ENCODE data around the gene GNPTG.
A peak's percentile ranks its signal among the peaks of the same experiment; 100 is the strongest.

GNPTG gene

GRCh38 chr16:1372292-1372950, 20.7 kb downstream of the GNPTG start:
- H3K36me3 ChIP-seq (ENCODE audit: insufficient read depth, low read length) = peaks cover 18% of the 10 kb centered on the region
- H3K9me3 ChIP-seq (ENCODE audit: low read length) = no peaks in the 10 kb centered on the region

GRCh38 chr16:1374418-1375297, 22.9 kb downstream of the GNPTG start:
- no peak overlapping the region for H3K27ac ChIP-seq (ENCODE audit: low read depth, low read length)
- H3K4me3 ChIP-seq (ENCODE audit: low read depth in 1 of 2, low read length in 2 of 2) = no peak overlapping the region
- H3K4me1 ChIP-seq (ENCODE audit: insufficient read depth, low read length) = peaks cover 12% of the 10 kb centered on the region
- no peaks in the 10 kb centered on the region for H3K27me3 ChIP-seq (ENCODE audit: control insufficient read depth in 1 of 2, insufficient read depth in 2 of 2, low read length in 2 of 2)
- H3K9me3 ChIP-seq (ENCODE audit: low read length) = no peaks in the 10 kb centered on the region
- no peak overlapping the region for H3K9ac ChIP-seq (ENCODE audit: low read length)
- peaks cover 18% of the 10 kb centered on the region for H3K36me3 ChIP-seq (ENCODE audit: insufficient read depth, low read length)

More at GRCh38 chr16:1372292-1372950, 20.7 kb downstream of the GNPTG start:
- Histone ChIP-seq H3K9ac (ENCODE audit: low read length) (no peak overlapping the region), H3K4me1 (ENCODE audit: insufficient read depth, low read length) (no peaks in the 10 kb centered on the region), H3K27me3 (ENCODE audit: control insufficient read depth in 1 of 2, insufficient read depth in 2 of 2, low read length in 2 of 2) (no peaks in the 10 kb centered on the region), H3K4me3 (ENCODE audit: low read depth in 1 of 2, low read length in 2 of 2) (no peak overlapping the region), H3K27ac (ENCODE audit: low read depth, low read length) (no peak overlapping the region)

- Histone ChIP-seq H3K27ac (ENCODE audit: low read depth, low read length) (no peak overlapping the region), H3K27me3 (ENCODE audit: control insufficient read depth in 1 of 2, insufficient read depth in 2 of 2, low read length in 2 of 2) (no peaks in the 10 kb centered on the region), H3K36me3 (ENCODE audit: insufficient read depth, low read length) (peaks cover 13% of the 10 kb centered on the region), H3K9me3 (ENCODE audit: low read length) (no peaks in the 10 kb centered on the region), H3K4me3 (ENCODE audit: low read depth in 1 of 2, low read length in 2 of 2) (no peak overlapping the region), H3K9ac (ENCODE audit: low read length) (no peak overlapping the region), H3K4me1 (ENCODE audit: insufficient read depth, low read length) (peaks cover 12% of the 10 kb centered on the region)
These were observed 23.5 kb downstream of the GNPTG start for GRCh38 chr16:1375298-1375640.

GRCh38 chr16:1375741-1376410, 24.1 kb downstream of the GNPTG start:
- no peaks in the 10 kb centered on the region for H3K9me3 ChIP-seq (ENCODE audit: low read length)

GRCh38 chr16:1377406-1378010, 25.8 kb downstream of the GNPTG start:
- Histone ChIP-seq H3K4me3 (ENCODE audit: low read depth in 1 of 2, low read length in 2 of 2) (no peak overlapping the region), H3K4me1 (ENCODE audit: insufficient read depth, low read length) (peaks cover 12% of the 10 kb centered on the region), H3K27ac (ENCODE audit: low read depth, low read length) (no peak overlapping the region), H3K27me3 (ENCODE audit: control insufficient read depth in 1 of 2, insufficient read depth in 2 of 2, low read length in 2 of 2) (no peaks in the 10 kb centered on the region), H3K9ac (ENCODE audit: low read length) (no peak overlapping the region), H3K36me3 (ENCODE audit: insufficient read depth, low read length) (peaks cover 30% of the 10 kb centered on the region), H3K9me3 (ENCODE audit: low read length) (no peaks in the 10 kb centered on the region)

More at GRCh38 chr16:1375741-1376410, 24.1 kb downstream of the GNPTG start:
- H3K9ac ChIP-seq (ENCODE audit: low read length) = no peak overlapping the region
- H3K4me1 ChIP-seq (ENCODE audit: insufficient read depth, low read length) = peaks cover 12% of the 10 kb centered on the region
- H3K4me3 ChIP-seq (ENCODE audit: low read depth in 1 of 2, low read length in 2 of 2) = no peak overlapping the region
- no peak overlapping the region for H3K27ac ChIP-seq (ENCODE audit: low read depth, low read length)
- peaks cover 15% of the 10 kb centered on the region for H3K36me3 ChIP-seq (ENCODE audit: insufficient read depth, low read length)
- H3K27me3 ChIP-seq (ENCODE audit: control insufficient read depth in 1 of 2, insufficient read depth in 2 of 2, low read length in 2 of 2) = no peaks in the 10 kb centered on the region

- Histone ChIP-seq H3K27ac (ENCODE audit: low read depth, low read length) (no peak overlapping the region), H3K9me3 (ENCODE audit: low read length) (no peaks in the 10 kb centered on the region), H3K27me3 (ENCODE audit: control insufficient read depth in 1 of 2, insufficient read depth in 2 of 2, low read length in 2 of 2) (no peaks in the 10 kb centered on the region), H3K4me3 (ENCODE audit: low read depth in 1 of 2, low read length in 2 of 2) (peak overlapping the region in 1 of 2 donors; percentile 18), H3K4me1 (ENCODE audit: insufficient read depth, low read length) (peaks cover 12% of the 10 kb centered on the region), H3K9ac (ENCODE audit: low read length) (no peak overlapping the region), H3K36me3 (ENCODE audit: insufficient read depth, low read length) (peaks cover 30% of the 10 kb centered on the region)
These were observed 26.5 kb downstream of the GNPTG start for GRCh38 chr16:1378087-1378803.

- peaks cover 30% of the 10 kb centered on the region for H3K36me3 ChIP-seq (ENCODE audit: insufficient read depth, low read length)
- no peak overlapping the region for H3K9ac ChIP-seq (ENCODE audit: low read length)
- H3K4me3 ChIP-seq (ENCODE audit: low read depth in 1 of 2, low read length in 2 of 2) = peak overlapping the region; percentile 18 to 61
- no peaks in the 10 kb centered on the region for H3K27me3 ChIP-seq (ENCODE audit: control insufficient read depth in 1 of 2, insufficient read depth in 2 of 2, low read length in 2 of 2)
- no peak overlapping the region for H3K27ac ChIP-seq (ENCODE audit: low read depth, low read length)
- peaks cover 12% of the 10 kb centered on the region for H3K4me1 ChIP-seq (ENCODE audit: insufficient read depth, low read length)
- no peaks in the 10 kb centered on the region for H3K9me3 ChIP-seq (ENCODE audit: low read length)
These were observed 27.1 kb downstream of the GNPTG start for GRCh38 chr16:1378804-1379303.

GRCh38 chr16:1379304-1380076, 27.8 kb downstream of the GNPTG start:
- Histone ChIP-seq H3K9me3 (ENCODE audit: low read length) (no peaks in the 10 kb centered on the region), H3K27me3 (ENCODE audit: control insufficient read depth in 1 of 2, insufficient read depth in 2 of 2, low read length in 2 of 2) (no peaks in the 10 kb centered on the region), H3K9ac (ENCODE audit: low read length) (no peak overlapping the region), H3K4me1 (ENCODE audit: insufficient read depth, low read length) (peaks cover 12% of the 10 kb centered on the region), H3K27ac (ENCODE audit: low read depth, low read length) (no peak overlapping the region), H3K36me3 (ENCODE audit: insufficient read depth, low read length) (peaks cover 30% of the 10 kb centered on the region), H3K4me3 (ENCODE audit: low read depth in 1 of 2, low read length in 2 of 2) (peak overlapping the region; percentile 18 to 61)

- peaks cover 23% of the 10 kb centered on the region for H3K36me3 ChIP-seq (ENCODE audit: insufficient read depth, low read length)
- H3K4me3 ChIP-seq (ENCODE audit: low read depth in 1 of 2, low read length in 2 of 2) = no peak overlapping the region
- no peaks in the 10 kb centered on the region for H3K9me3 ChIP-seq (ENCODE audit: low read length)
- H3K4me1 ChIP-seq (ENCODE audit: insufficient read depth, low read length) = peaks cover 12% of the 10 kb centered on the region
- H3K27me3 ChIP-seq (ENCODE audit: control insufficient read depth in 1 of 2, insufficient read depth in 2 of 2, low read length in 2 of 2) = no peaks in the 10 kb centered on the region
- H3K27ac ChIP-seq (ENCODE audit: low read depth, low read length) = no peak overlapping the region
- H3K9ac ChIP-seq (ENCODE audit: low read length) = no peak overlapping the region
These were observed 28.5 kb downstream of the GNPTG start for GRCh38 chr16:1380195-1380594.
